UCSD-AML1 (cell line): ENCODE measurements around the gene GPR176.
A peak's percentile ranks its signal among the peaks of the same experiment; 100 is the strongest.
"Not testable (repeated sequence)": the region's sequence is repeated elsewhere in the genome, so short reads cannot be mapped to it uniquely, and the experiment has no call there.

Experiments used
- DNase-seq: peaks from one replicate; lab custom pipeline; 2025; ENCODE audit not compliant: unreplicated experiment; lab: John Stamatoyannopoulos, UW

Gene GPR176

GRCh38 chr15:39814489-39814888, 105.6 kb downstream of the GPR176 start:
- DNase-seq: no peak

- DNase-seq: not testable (repeated sequence)
These were observed 107.4 kb downstream of the GPR176 start for GRCh38 chr15:39812651-39813050.

GRCh38 chr15:39808909-39809308, 111.2 kb downstream of the GPR176 start:
- DNase-seq: no peak

- no peak for DNase-seq
These were observed 112.3 kb downstream of the GPR176 start for GRCh38 chr15:39807791-39808190.

- no peak for DNase-seq
These were observed 116.0 kb downstream of the GPR176 start for GRCh38 chr15:39804026-39804425.

- no peak for DNase-seq
These were observed 117.0 kb downstream of the GPR176 start for GRCh38 chr15:39803016-39803415.

- no peak for DNase-seq
These were observed 118.3 kb downstream of the GPR176 start for GRCh38 chr15:39801641-39802309.

GRCh38 chr15:39799552-39800011, 120.5 kb downstream of the GPR176 start:
- no peak for DNase-seq

GRCh38 chr15:39798382-39798781, 121.7 kb downstream of the GPR176 start:
- DNase-seq: no peak

GRCh38 chr15:39797407-39797806, 122.7 kb downstream of the GPR176 start:
- no peak for DNase-seq

GRCh38 chr15:39796601-39797000, 123.5 kb downstream of the GPR176 start:
- no peak for DNase-seq

GRCh38 chr15:39795486-39795885, 124.6 kb downstream of the GPR176 start:
- no peak for DNase-seq

GRCh38 chr15:39794954-39795353, 125.1 kb downstream of the GPR176 start:
- no peak for DNase-seq

GRCh38 chr15:39793923-39794322, 126.1 kb downstream of the GPR176 start:
- no peak for DNase-seq

GRCh38 chr15:39792844-39793335, 127.2 kb downstream of the GPR176 start:
- DNase-seq: no peak

- no peak for DNase-seq
These were observed 127.8 kb downstream of the GPR176 start for GRCh38 chr15:39792025-39792843.

GRCh38 chr15:39789736-39790135, 130.3 kb downstream of the GPR176 start:
- no peak for DNase-seq

GRCh38 chr15:39788800-39789565, 131.1 kb downstream of the GPR176 start:
- DNase-seq: no peak

GRCh38 chr15:39788108-39788507, 132.0 kb downstream of the GPR176 start:
- no peak for DNase-seq

GRCh38 chr15:39787479-39787878, 132.6 kb downstream of the GPR176 start:
- DNase-seq: no peak

GRCh38 chr15:39786447-39787056, 133.5 kb downstream of the GPR176 start:
- DNase-seq: peak; percentile 14
